NCI-H526 treated with DMSO at 0.1 percent for 48 hours (cell line): ENCODE measurements around the gene ESPN.
A peak's percentile ranks its signal among the peaks of the same experiment; 100 is the strongest.

Source experiments
- DNase-seq: peaks from one replicate; lab custom pipeline; 2025; lab: John Stamatoyannopoulos, UW

The ESPN gene

GRCh38 chr1:6466751-6467150 is 42.2 kb downstream of the ESPN start:
- DNase-seq = no peak

GRCh38 chr1:6467224-6467623 is 42.6 kb downstream of the ESPN start:
- no peak for DNase-seq

GRCh38 chr1:6467744-6468688 is 43.4 kb downstream of the ESPN start:
- DNase-seq = no peak

- no peak for DNase-seq
These were observed 44.3 kb downstream of the ESPN start for GRCh38 chr1:6468729-6469461.

GRCh38 chr1:6470132-6471085 is 45.8 kb downstream of the ESPN start:
- no peak for DNase-seq

- DNase-seq = peak; percentile 61
These were observed 46.8 kb downstream of the ESPN start for GRCh38 chr1:6471086-6471969.

- DNase-seq = no peak
These were observed 47.4 kb downstream of the ESPN start for GRCh38 chr1:6471970-6472368.

GRCh38 chr1:6472391-6472790 is 47.8 kb downstream of the ESPN start:
- peak; percentile 73 for DNase-seq

- DNase-seq = no peak
These were observed 48.6 kb downstream of the ESPN start for GRCh38 chr1:6473156-6473555.

- DNase-seq = peak; percentile 90
These were observed 49.6 kb downstream of the ESPN start for GRCh38 chr1:6473974-6474814.

GRCh38 chr1:6474815-6475282 is 50.3 kb downstream of the ESPN start:
- DNase-seq = no peak

GRCh38 chr1:6475381-6476133 is 51.0 kb downstream of the ESPN start:
- peak; percentile 46 for DNase-seq

- peak; percentile 79 for DNase-seq
These were observed 51.9 kb downstream of the ESPN start for GRCh38 chr1:6476483-6476882.

- peak; percentile 39 for DNase-seq
These were observed 52.7 kb downstream of the ESPN start for GRCh38 chr1:6477039-6477820.

GRCh38 chr1:6481820-6482219 is 57.2 kb downstream of the ESPN start:
- no peak for DNase-seq

- DNase-seq = peak; percentile 41
These were observed 58.6 kb downstream of the ESPN start for GRCh38 chr1:6483017-6483760.

GRCh38 chr1:6483761-6484117 is 59.2 kb downstream of the ESPN start:
- no peak for DNase-seq

GRCh38 chr1:6484826-6485167 is 60.2 kb downstream of the ESPN start:
- no peak for DNase-seq
